ENCODE data around the gene SKIC8.

SKIC8 gene

GRCh38 chr15:78311292-78311691 lies 11.9 kb upstream of the SKIC8 start:
- no peak for DNase-seq (ENCODE audit: low read depth)
- no peak for TF ChIP-seq CTCF (IDR thresholded peaks at IDR 0.05; ENCODE audit: insufficient read depth, low read depth, low read length, missing control alignments)
- H3K4me3 ChIP-seq (ENCODE audit: low read length): no peak overlapping the region

GRCh38 chr15:78308422-78309032 lies 9.1 kb upstream of the SKIC8 start:
- peak; percentile 98 for TF ChIP-seq CTCF (IDR thresholded peaks at IDR 0.05; ENCODE audit: insufficient read depth, low read depth, low read length, missing control alignments)
- DNase-seq (ENCODE audit: low read depth): peak; percentile 73
- no peak overlapping the region for H3K4me3 ChIP-seq (ENCODE audit: low read length)

GRCh38 chr15:78307976-78308375 lies 8.6 kb upstream of the SKIC8 start:
- H3K4me3 ChIP-seq (ENCODE audit: low read length): no peak overlapping the region
- TF ChIP-seq CTCF (IDR thresholded peaks at IDR 0.05; ENCODE audit: insufficient read depth, low read depth, low read length, missing control alignments): no peak
- DNase-seq (ENCODE audit: low read depth): no peak

GRCh38 chr15:78306176-78306774 lies 6.9 kb upstream of the SKIC8 start:
- no peak for TF ChIP-seq CTCF (IDR thresholded peaks at IDR 0.05; ENCODE audit: insufficient read depth, low read depth, low read length, missing control alignments)
- no peak overlapping the region for H3K4me3 ChIP-seq (ENCODE audit: low read length)
- DNase-seq (ENCODE audit: low read depth): no peak

- no peak for DNase-seq (ENCODE audit: low read depth)
- no peak overlapping the region for H3K4me3 ChIP-seq (ENCODE audit: low read length)
- TF ChIP-seq CTCF (IDR thresholded peaks at IDR 0.05; ENCODE audit: insufficient read depth, low read depth, low read length, missing control alignments): no peak
These were observed 5.0 kb upstream of the SKIC8 start for GRCh38 chr15:78304216-78305066.

- no peak overlapping the region for H3K4me3 ChIP-seq (ENCODE audit: low read length)
- DNase-seq (ENCODE audit: low read depth): peak; percentile 47
- no peak for TF ChIP-seq CTCF (IDR thresholded peaks at IDR 0.05; ENCODE audit: insufficient read depth, low read depth, low read length, missing control alignments)
These were observed 3.3 kb upstream of the SKIC8 start for GRCh38 chr15:78302579-78303312.
